T-helper 9 cell (primary cell): ENCODE measurements around the gene MLST8.
A peak's percentile ranks its signal among the peaks of the same experiment; 100 is the strongest.
"Not testable (repeated sequence)": the region's sequence is repeated elsewhere in the genome, so short reads cannot be mapped to it uniquely, and the experiment has no call there.

ENCODE experiments used
- DNase-seq: peaks from one replicate; pipeline ENCODE4 v3.0.0-alpha.2; 2020

The MLST8 gene

DNA sequence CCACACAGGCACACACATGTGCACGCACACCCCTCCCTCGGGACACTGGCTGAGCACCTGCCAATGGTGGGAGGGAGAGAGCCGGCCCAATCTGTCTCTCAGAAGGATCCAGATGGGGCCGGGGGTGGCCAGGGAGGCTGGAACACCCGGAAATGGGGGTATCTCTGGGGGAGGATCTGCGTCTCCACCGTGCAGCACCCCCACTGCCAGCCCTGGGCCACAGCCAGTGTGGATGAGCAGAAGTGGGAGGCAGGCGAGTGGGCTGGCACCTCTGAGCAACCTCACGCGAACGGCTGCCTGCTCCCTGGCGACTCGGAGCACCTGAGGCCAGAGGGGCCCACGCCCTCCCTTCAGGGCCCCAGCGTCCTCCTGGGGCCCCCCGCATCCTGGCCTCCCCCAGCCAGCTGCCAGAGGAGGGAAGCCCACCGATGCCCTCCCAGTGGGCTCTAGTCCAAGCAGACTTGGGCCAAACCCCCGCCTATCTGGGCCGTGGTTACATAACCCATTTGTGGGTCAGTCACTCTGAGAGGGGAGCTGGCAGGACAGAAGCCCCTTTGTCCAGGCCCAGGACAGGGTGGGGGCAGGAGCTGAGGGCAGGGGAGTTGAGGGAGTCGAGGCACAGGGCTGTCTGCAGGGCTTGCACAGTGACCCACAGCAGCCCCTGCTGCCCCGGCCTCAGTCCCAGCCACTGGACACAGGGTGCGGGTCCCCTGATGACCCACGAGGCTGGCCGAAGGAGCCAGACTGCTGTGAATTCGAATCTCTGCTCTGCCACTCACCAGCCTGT lies 14.4 kb upstream of the MLST8 start:
- no peak for DNase-seq

DNA sequence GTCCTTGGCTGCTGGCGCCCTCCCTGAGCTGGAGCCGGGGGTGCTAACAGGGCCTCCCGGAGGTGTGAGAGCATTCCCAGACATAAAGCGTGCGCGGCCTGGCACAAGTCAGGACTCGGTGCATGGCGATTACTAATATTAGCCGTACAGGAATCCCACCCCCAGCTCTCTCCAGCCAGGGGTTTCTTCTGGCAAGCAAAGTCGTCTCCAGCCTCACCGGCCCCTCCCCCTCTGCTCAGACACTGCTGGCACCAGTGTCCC lies 13.9 kb upstream of the MLST8 start:
- no peak for DNase-seq

DNA sequence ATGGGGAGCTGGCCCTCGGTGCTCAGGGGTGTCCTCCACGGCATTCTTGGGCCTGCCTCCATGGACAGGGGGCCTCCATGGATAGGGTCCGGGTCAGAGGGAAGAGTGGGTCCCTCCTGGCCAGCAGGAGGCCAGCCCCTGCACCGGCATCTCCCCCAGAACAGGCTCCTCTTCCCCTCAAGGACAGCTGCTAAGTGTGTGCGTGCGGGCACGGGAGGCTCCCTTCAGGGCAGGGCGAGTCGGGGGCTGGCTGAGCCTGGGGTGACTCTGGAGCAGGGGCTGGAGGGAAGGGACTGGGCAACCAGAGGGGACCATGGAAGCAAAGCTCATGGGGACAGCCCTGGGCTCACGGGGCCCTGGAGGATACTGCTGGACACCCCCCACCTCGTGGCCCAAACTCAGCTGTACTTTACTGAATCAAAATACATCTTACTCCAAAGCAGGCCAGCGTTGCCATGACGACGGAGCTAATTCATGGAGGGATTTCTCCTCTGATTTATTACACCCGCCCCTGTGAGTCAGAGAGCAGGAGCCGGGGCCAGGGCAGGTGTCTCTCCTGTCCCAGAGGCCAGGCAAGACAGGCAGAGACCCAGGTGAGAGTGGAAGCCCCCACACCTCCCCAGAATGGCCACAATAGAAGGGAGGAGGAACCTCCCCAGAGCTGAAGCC lies 11.0 kb upstream of the MLST8 start:
- DNase-seq: no peak

- DNase-seq: peak; percentile 35
These were observed 10.4 kb upstream of the MLST8 start for GRCh38 chr16:2194852-2195321.

DNA sequence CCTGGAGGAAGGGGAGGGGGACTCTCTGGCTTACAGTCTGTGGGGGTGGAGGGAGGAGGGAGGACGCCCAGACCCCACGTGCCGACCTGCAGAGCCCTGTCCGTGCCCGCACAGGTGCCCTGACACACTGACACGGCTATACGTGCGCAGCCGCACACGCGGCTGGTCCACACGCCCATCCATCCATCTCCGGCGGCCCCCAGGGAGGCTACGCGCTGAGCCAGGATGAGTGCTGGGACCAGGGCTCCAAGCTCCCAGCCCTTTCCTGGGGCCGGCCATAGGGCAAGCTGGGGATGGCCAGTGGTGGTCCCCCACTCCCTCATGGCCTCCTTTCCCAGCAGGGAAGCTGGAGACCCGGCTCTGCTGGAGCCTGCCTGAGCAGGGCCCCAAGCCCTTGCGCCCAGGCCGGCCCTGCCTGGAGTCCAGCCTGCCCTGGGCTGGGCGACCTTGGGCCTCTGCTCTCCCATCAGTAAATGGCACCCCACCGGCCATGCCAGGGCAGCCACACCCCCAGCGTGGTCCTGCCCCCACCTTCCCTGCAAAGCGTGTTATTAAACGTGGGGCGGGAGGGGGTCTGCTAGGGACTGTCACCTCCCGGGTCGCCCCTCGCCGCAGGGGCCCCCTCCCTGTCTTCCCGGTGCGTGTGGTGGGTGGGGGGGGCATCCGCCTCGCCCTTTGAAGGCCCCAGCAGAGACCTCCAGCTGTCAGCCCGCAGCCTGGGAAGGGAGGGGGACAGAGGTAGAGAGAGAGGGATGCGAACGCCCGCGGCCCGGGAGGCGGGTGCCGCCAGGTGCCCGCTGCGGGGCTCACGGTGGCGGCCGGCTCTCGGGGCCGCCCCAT lies 9.7 kb upstream of the MLST8 start:
- no peak for DNase-seq

- DNase-seq: no peak
These were observed 8.9 kb upstream of the MLST8 start, which contains the start of gene CASKIN1 for GRCh38 chr16:2196162-2196980. CASKIN1 (minus strand) TSS chr16:2196605; CDS start chr16:2196432, 173 bp downstream.

- DNase-seq: no peak
These were observed 8.2 kb upstream of the MLST8 start for GRCh38 chr16:2196981-2197511.

DNA sequence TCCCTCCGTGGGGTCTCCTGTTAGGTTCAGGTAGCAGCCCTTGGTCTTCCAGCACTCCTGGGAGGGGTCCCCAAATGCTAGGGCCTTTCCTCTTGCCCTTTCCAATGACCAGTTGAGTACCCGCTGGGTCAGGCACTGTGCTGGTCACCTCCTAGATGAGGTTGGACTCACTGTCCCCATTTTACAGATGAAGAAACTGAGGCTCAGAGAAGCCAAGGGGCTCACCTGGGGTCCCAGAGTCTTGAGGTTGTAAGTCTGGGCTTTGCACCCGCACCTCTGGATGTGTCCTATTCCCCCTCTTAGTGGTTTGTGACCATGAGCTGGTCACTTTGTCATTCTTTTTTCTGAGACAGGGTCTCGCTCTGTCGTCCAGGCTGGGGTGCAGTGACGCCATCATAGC lies 7.5 kb upstream of the MLST8 start:
- no peak for DNase-seq

DNA sequence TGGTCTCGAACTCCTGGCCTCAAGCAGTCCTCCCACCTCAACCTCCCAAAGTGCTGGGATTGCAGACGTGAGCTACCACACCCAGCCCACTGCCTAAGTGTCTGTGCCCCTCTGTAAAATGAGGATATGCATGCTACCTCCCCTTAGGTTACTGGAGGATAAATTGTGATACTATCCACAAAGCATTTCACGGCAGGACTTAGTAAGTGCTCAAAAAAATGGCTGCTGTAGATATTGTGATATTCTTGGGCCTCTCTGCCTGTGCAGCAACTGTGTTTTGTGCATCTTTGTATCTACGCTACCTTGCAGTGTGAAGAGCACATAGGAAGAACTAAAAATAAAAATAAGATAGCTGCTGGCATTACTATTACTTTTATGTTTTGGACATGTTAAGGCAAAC lies 7.0 kb upstream of the MLST8 start:
- DNase-seq: no peak

GRCh38 chr16:2199095-2199494 lies 6.2 kb upstream of the MLST8 start:
- no peak for DNase-seq

GRCh38 chr16:2199621-2200139 lies 5.6 kb upstream of the MLST8 start:
- DNase-seq: no peak

- DNase-seq: no peak
These were observed 4.9 kb upstream of the MLST8 start for GRCh38 chr16:2200313-2200712.

DNA sequence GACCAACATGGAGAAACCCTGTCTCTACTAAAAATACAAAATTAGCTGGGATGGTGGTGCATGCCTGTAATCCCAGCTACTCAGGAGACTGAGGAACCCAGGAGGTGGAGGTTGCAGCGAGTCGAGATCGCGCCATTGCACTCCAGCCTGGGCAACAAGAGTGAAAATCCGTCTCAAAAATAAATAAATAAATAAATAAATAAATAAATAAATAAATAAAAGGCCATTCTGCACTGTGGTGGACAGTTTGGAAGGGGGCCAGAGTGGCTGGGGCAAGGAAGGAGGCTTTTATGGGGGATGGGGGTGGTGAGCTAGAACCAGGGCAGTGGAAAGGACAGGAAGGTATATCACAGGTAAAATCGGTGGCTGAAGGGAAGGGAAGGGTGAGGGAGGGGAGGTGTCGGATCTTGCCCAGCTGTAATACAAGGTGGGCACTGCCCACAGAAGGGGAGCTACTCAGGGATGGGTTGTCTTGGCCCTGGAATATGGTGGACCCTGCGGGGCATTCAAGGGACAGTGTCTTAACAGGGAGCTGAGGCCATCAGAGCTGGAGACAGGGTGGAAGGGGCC lies 2.0 kb upstream of the MLST8 start:
- DNase-seq: not testable (repeated sequence)

DNA sequence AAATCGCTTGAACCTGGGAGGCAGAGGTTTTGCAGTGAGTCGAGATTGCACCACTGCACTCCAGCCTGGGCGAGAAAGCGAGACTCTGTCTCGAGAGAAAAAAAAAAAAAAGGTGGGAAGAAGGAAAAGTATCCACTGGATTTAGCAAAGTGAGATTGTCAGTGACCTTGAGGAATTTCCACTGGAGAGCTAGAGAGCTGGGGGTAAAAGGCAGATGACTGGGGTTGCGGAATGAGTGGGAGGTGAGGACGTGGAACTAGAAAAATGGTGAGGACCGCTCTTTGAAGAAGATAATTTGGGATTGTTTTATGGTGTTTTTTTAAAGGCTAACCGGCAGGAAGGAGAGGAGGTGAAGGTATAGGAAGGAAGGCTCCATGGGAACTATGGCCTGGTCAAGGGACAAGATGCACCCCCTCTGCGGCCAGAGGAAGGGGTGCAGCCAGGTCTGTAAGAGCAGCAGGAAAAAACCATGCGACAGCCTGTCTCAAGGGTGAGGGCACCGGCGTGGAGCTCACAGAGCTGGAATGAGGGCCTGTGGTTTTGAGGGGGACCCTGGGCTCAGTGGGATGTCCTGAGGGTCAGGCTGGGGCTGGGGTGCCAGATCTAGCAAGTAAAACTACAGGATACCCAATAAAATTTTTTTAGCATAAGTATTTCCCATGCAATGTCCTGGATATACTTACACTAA lies 694 bp upstream of the MLST8 start:
- no peak for DNase-seq

- no peak for DNase-seq
These were observed 686 bp downstream of the MLST8 start for GRCh38 chr16:2205967-2206313.

DNA sequence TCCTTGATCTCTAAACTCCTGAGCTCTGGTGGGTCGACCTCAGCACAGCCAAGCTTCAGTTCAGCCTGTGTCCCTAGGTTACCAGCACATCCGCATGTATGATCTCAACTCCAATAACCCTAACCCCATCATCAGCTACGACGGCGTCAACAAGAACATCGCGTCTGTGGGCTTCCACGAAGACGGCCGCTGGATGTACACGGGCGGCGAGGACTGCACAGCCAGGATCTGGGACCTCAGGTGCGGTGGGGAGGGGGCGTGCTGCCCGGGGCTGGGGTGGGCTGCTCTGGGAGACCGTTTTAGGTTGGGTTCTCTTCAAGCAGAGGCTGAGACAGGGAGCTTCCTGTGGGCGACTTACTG lies 1.1 kb downstream of the MLST8 start:
- DNase-seq: no peak

GRCh38 chr16:2206780-2207433 lies 1.7 kb downstream of the MLST8 start:
- no peak for DNase-seq

GRCh38 chr16:2207872-2208271 lies 2.6 kb downstream of the MLST8 start:
- DNase-seq: no peak

GRCh38 chr16:2208308-2208707 lies 3.1 kb downstream of the MLST8 start:
- DNase-seq: no peak

- no peak for DNase-seq
These were observed 3.5 kb downstream of the MLST8 start for GRCh38 chr16:2208772-2209171.
